ENCODE data around the gene PRKG1. TPM values are rescaled to one million over a fixed set of nuclear protein-coding genes. Genes with fewer than 3 reads are reported as not detected.
"Not testable (repeated sequence)": the region's sequence is repeated elsewhere in the genome, so short reads cannot be mapped to it uniquely, and the experiment has no call there.

PRKG1 gene
- total RNA-seq, 1 experiment from 2014 or later, result 16.5 TPM

DNA sequence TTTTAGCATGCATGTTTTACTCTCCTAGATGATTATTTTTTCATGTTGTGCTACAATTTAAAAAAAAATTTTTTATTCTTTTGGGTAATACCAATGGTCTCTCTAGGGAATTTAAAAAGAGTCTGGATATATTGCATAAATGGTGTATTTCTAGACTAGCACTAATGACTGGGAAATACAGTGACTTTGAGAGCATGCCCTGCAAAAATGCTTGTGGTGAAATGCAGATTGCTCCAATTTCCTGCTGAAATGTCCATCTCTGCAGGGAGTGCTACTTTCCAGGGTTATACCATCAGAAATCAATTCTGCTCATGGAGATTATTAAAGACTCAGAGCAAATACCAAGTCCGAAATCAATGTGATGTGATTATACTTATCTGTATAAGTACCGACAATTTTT lies 186.1 kb downstream of the PRKG1 start (continued):
- TF ChIP-seq, protein P1, sequence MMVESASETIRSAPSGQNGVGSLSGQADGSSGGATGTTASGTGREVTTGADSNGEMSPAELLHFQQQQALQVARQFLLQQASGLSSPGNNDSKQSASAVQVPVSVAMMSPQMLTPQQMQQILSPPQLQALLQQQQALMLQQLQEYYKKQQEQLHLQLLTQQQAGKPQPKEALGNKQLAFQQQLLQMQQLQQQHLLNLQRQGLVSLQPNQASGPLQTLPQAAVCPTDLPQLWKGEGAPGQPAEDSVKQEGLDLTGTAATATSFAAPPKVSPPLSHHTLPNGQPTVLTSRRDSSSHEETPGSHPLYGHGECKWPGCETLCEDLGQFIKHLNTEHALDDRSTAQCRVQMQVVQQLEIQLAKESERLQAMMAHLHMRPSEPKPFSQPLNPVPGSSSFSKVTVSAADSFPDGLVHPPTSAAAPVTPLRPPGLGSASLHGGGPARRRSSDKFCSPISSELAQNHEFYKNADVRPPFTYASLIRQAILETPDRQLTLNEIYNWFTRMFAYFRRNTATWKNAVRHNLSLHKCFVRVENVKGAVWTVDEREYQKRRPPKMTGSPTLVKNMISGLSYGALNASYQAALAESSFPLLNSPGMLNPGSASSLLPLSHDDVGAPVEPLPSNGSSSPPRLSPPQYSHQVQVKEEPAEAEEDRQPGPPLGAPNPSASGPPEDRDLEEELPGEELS (CRISPR knock-in tag; IDR thresholded peaks at IDR 0.05), result no peak
- TF ChIP-seq ELF4 (CRISPR knock-in tag; IDR thresholded peaks at IDR 0.05; ENCODE audit: low read depth) (no peak), ESRRA (CRISPR knock-in tag; IDR thresholded peaks at IDR 0.05; ENCODE audit: borderline replicate concordance) (no peak), IRF2 (CRISPR knock-in tag; IDR thresholded peaks at IDR 0.05; ENCODE audit: borderline replicate concordance, low read depth) (no peak)
- TF ChIP-seq, protein P2, sequence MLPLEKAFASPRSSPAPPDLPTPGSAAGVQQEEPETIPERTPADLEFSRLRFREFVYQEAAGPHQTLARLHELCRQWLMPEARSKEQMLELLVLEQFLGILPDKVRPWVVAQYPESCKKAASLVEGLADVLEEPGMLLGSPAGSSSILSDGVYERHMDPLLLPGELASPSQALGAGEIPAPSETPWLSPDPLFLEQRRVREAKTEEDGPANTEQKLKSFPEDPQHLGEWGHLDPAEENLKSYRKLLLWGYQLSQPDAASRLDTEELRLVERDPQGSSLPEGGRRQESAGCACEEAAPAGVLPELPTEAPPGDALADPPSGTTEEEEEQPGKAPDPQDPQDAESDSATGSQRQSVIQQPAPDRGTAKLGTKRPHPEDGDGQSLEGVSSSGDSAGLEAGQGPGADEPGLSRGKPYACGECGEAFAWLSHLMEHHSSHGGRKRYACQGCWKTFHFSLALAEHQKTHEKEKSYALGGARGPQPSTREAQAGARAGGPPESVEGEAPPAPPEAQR (CRISPR knock-in tag; IDR thresholded peaks at IDR 0.05), result no peak

- H3K27me3 Mint-ChIP-seq (ENCODE audit: low read depth), result no peaks in the 10 kb centered on the region
- H3K4me1 Mint-ChIP-seq, result peaks cover 82% of the 10 kb centered on the region
- ChIA-PET CTCF (interaction anchor here (0.6 to 2.5 kb wide), 2 partner anchors 9 to 183 kb away, joined by 3 to 6 read pairs; no protein-coding TSS in a partner anchor), POLR2A (no interaction called here)
- TF ChIP-seq ZNF532 (CRISPR knock-in tag; IDR thresholded peaks at IDR 0.05; ENCODE audit: borderline replicate concordance), result no peak
- no peak for TF ChIP-seq ZNF423 (CRISPR knock-in tag; IDR thresholded peaks at IDR 0.05)
- TF ChIP-seq, protein P2 (CRISPR knock-in tag; IDR thresholded peaks at IDR 0.05), result no peak
- TF ChIP-seq, protein P3, sequence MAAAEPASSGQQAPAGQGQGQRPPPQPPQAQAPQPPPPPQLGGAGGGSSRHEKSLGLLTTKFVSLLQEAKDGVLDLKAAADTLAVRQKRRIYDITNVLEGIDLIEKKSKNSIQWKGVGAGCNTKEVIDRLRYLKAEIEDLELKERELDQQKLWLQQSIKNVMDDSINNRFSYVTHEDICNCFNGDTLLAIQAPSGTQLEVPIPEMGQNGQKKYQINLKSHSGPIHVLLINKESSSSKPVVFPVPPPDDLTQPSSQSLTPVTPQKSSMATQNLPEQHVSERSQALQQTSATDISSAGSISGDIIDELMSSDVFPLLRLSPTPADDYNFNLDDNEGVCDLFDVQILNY (CRISPR knock-in tag; IDR thresholded peaks at IDR 0.05), result no peak
- TF ChIP-seq ATF3 (CRISPR knock-in tag; conservative IDR thresholded peaks at IDR 0.05), result no peak
- no peak for ATAC-seq
- peaks cover 3% of the 10 kb centered on the region for H3K36me3 Mint-ChIP-seq
- DNase-seq (ENCODE audit: low spot score), result no peak
- no peaks in the 10 kb centered on the region for H3K9me3 Mint-ChIP-seq
- no peak overlapping the region for H3K4me3 Mint-ChIP-seq
- no peak overlapping the region for H3K27ac Mint-ChIP-seq
Measured at GRCh38 chr10:51266496-51266895, 192.2 kb downstream of the PRKG1 start.

- CTCF ChIA-PET, result interaction anchor here (2.5 kb wide), 1 partner anchor 11 kb away, joined by 6 read pairs; no protein-coding TSS in a partner anchor
- Mint-ChIP-seq H3K4me1 (peaks cover 80% of the 10 kb centered on the region), H3K27ac (peak overlapping the region; percentile 98), H3K4me3 (peak overlapping the region; percentile 46)
- peak; percentile 63 for TF ChIP-seq TEAD1 (CRISPR knock-in tag; IDR thresholded peaks at IDR 0.05)
- TF ChIP-seq USF1 (CRISPR knock-in tag; IDR thresholded peaks at IDR 0.05), result peak; percentile 41; the same call in 1 of the 2 replicates
- POLR2A ChIA-PET; H3K36me3 Mint-ChIP-seq; H3K27me3 Mint-ChIP-seq (ENCODE audit: low read depth); H3K9me3 Mint-ChIP-seq: not testable (repeated sequence)
- peak; percentile 86 for ATAC-seq
- DNase-seq (ENCODE audit: low spot score), result peak; percentile 53
Measured at GRCh38 chr10:51267980-51268570, 193.8 kb downstream of the PRKG1 start.

Data from WTC11 (cell line).